Calu3 (cell line): ENCODE measurements around the gene VGLL4. TPM values are rescaled to one million over a fixed set of nuclear protein-coding genes. Genes with fewer than 3 reads are reported as not detected.
A peak's percentile ranks its signal among the peaks of the same experiment; 100 is the strongest.

ENCODE experiments used
- Bru-seq: library from RNA; stranded (reverse); fragments of 400-500 nt; gene quantifications from one replicate; lab custom pipeline; 2021; lab: Mats Ljungman, UMichigan
- BruChase-seq, 2 experiments: library from RNA; stranded (reverse); fragments of 400-500 nt; gene quantifications; one replicate each; lab custom pipeline; 2021; lab: Mats Ljungman, UMichigan
- BruUV-seq: library from RNA; stranded (reverse); fragments of 400-500 nt; replicated peaks from 2 replicates; lab custom pipeline; 2021; lab: Mats Ljungman, UMichigan
- CTCF ChIA-PET: fragments of 300-600 bp; sonication (Branson Sonifier 250); formaldehyde crosslinking; loops from one replicate; lab custom pipeline; 2022; ENCODE audit warnings: antibody characterized with exemption; lab: Charles Lee
- DNase-seq: peaks from one replicate; pipeline ENCODE4 v3.0.0; 2022
- H3K27ac Mint-ChIP-seq: one replicate; pipeline ENCODE4 v1.8.0; 2022; ENCODE audit warnings: mixed read lengths; ENCODE audit not compliant: unreplicated experiment
- H3K27me3 Mint-ChIP-seq: one replicate; pipeline ENCODE4 v1.8.0; 2022; ENCODE audit warnings: mixed read lengths; ENCODE audit not compliant: unreplicated experiment
- H3K36me3 Mint-ChIP-seq: one replicate; pipeline ENCODE4 v1.8.0; 2022; ENCODE audit warnings: mild to moderate bottlenecking, moderate library complexity, mixed read lengths; ENCODE audit not compliant: insufficient read depth, unreplicated experiment
- H3K4me1 Mint-ChIP-seq: one replicate; pipeline ENCODE4 v1.8.0; 2022; ENCODE audit warnings: mild to moderate bottlenecking, low read depth, mixed read lengths; ENCODE audit not compliant: unreplicated experiment
- H3K4me3 Mint-ChIP-seq: one replicate; pipeline ENCODE4 v1.8.0; 2022; ENCODE audit warnings: mild to moderate bottlenecking, low read depth, moderate library complexity, mixed read lengths; ENCODE audit not compliant: unreplicated experiment
- H3K9me3 Mint-ChIP-seq: one replicate; pipeline ENCODE4 v1.8.0; 2022; ENCODE audit warnings: low read depth, mixed read lengths; ENCODE audit not compliant: unreplicated experiment
- CTCF ChIP-seq: fragments of 200-600 bp; IDR thresholded peaks from one replicate; pipeline ENCODE4 v1.8.0; 2022; ENCODE audit warnings: antibody characterized with exemption; ENCODE audit not compliant: unreplicated experiment
- intact Hi-C: fragments of 100-400 bp; cut with micrococcal nuclease; formaldehyde crosslinking; loops from one replicate; pipeline ENCODE4 v1.10.0; 2022; ENCODE audit not compliant: unreplicated experiment
- long read RNA-seq: library from polyadenylated mRNA; stranded (forward); transcript quantifications from one replicate; pipeline ENCODE4 v2.0.0, GENCODE V29; 2022
- total RNA-seq: library from RNA; stranded (reverse); gene quantifications from 2 replicates; pipeline ENCODE4 v1.2.3, GENCODE V29; 2022

VGLL4 gene
- 49.1 and 51.3 TPM in 2 replicates for total RNA-seq
- Bru-seq, nascent RNA: percentile 82 among the genes with signal in this experiment
- BruChase-seq, experiment 1, labeled RNA remaining after a 6-hour chase: percentile 75 among the genes with signal in this experiment
- percentile 73 among the genes with signal in this experiment for BruChase-seq, experiment 2, labeled RNA remaining after a 2-hour chase
- long read RNA-seq, transcript VGLL4-201 (6 exons, 3,725 nt): major isoform, 9 of 60 reads
- long read RNA-seq, partial matches to known transcripts: 6 of 60 reads
- long read RNA-seq, other reads (novel, unspliced or antisense): 42 of 60 reads

- no TSS peak for BruUV-seq
- Mint-ChIP-seq H3K9me3 (no peaks in the 10 kb centered on the region), H3K36me3 (peaks cover 28% of the 10 kb centered on the region), H3K4me1 (peaks cover 19% of the 10 kb centered on the region), H3K27me3 (no peaks in the 10 kb centered on the region), H3K27ac (peak within 1 kb of the TSS; percentile 92), H3K4me3 (peak within 1 kb of the TSS; percentile 93)
- no peak for TF ChIP-seq CTCF
- CTCF ChIA-PET: interaction anchor here (0.6 to 1.2 kb wide), 3 partner anchors 10 to 160 kb away, joined by 3 to 4 read pairs (median 3); no protein-coding TSS in a partner anchor
- peak; percentile 74 for DNase-seq
- intact Hi-C loops: loop anchor here (5.0 kb wide), 1 partner anchor 61 kb away; no protein-coding TSS in a partner anchor
Measured at GRCh38 chr3:11643605-11644087, at the start of gene VGLL4. Gene VGLL4 (minus strand): TSS chr3:11643915. CDS start chr3:11643518, 397 bp downstream.

- Mint-ChIP-seq H3K9me3 (no peaks in the 10 kb centered on the region), H3K4me1 (peaks cover 11% of the 10 kb centered on the region), H3K27ac (no peak overlapping the region), H3K27me3 (no peaks in the 10 kb centered on the region), H3K36me3 (no peaks in the 10 kb centered on the region), H3K4me3 (no peak overlapping the region)
- intact Hi-C loops: no loop called here
- DNase-seq: no peak
- BruUV-seq: no TSS peak
- TF ChIP-seq CTCF: no peak
- CTCF ChIA-PET: no interaction called here
Measured at GRCh38 chr3:11692532-11692813, 48.8 kb upstream of the VGLL4 start.

GRCh38 chr3:11691767-11692531, 48.2 kb upstream of the VGLL4 start:
- Mint-ChIP-seq H3K27ac (no peak overlapping the region), H3K4me1 (peaks cover 11% of the 10 kb centered on the region), H3K27me3 (no peaks in the 10 kb centered on the region), H3K4me3 (no peak overlapping the region), H3K36me3 (no peaks in the 10 kb centered on the region), H3K9me3 (no peaks in the 10 kb centered on the region)
- DNase-seq: no peak
- CTCF ChIA-PET: no interaction called here
- no peak for TF ChIP-seq CTCF
- no TSS peak for BruUV-seq
- intact Hi-C loops: no loop called here

- intact Hi-C loops: no loop called here
- CTCF ChIA-PET: interaction anchor here (0.8 kb wide), 1 partner anchor 554 kb away, joined by 3 read pairs; no protein-coding TSS in a partner anchor
- BruUV-seq: no TSS peak
- Mint-ChIP-seq H3K4me1 (peaks cover 11% of the 10 kb centered on the region), H3K9me3 (no peaks in the 10 kb centered on the region), H3K27ac (no peak overlapping the region), H3K36me3 (no peaks in the 10 kb centered on the region), H3K4me3 (no peak overlapping the region), H3K27me3 (no peaks in the 10 kb centered on the region)
- no peak for TF ChIP-seq CTCF
- DNase-seq: no peak
Measured at GRCh38 chr3:11690863-11691766, 47.4 kb upstream of the VGLL4 start.
